ENCODE data around the gene SNRPA1.

Gene SNRPA1

GRCh38 chr15:101320501-101321052 is 25.5 kb upstream of the SNRPA1 start:
- H4K20me1 ChIP-seq (ENCODE audit: insufficient read depth), result no peaks in the 10 kb centered on the region
- H3K4me2 ChIP-seq, result no peak overlapping the region
- H3K27ac ChIP-seq, result no peak overlapping the region
- H3K4me1 ChIP-seq (ENCODE audit: low read depth, poor library complexity, severe bottlenecking), result no peaks in the 10 kb centered on the region
- TF ChIP-seq CTCF (conservative IDR thresholded peaks at IDR 0.05; ENCODE audit: low read depth, low read length), result no peak
- no peak overlapping the region for H3K9ac ChIP-seq
- H3K36me3 ChIP-seq (ENCODE audit: insufficient read depth), result no peaks in the 10 kb centered on the region
- no peaks in the 10 kb centered on the region for H3K79me2 ChIP-seq (ENCODE audit: insufficient read depth, low read depth)
- H3K27me3 ChIP-seq (ENCODE audit: insufficient read depth, low read depth), result no peaks in the 10 kb centered on the region
- H3K4me3 ChIP-seq (IDR thresholded peaks at IDR 0.05; ENCODE audit: insufficient read depth, low read depth, low read length), result no peak overlapping the region
- H2AFZ ChIP-seq (ENCODE audit: low read depth), result no peak overlapping the region

- H3K4me2 ChIP-seq, result no peak overlapping the region
- H3K4me1 ChIP-seq (ENCODE audit: low read depth, poor library complexity, severe bottlenecking), result no peaks in the 10 kb centered on the region
- no peaks in the 10 kb centered on the region for H3K79me2 ChIP-seq (ENCODE audit: insufficient read depth, low read depth)
- no peak overlapping the region for H3K4me3 ChIP-seq (IDR thresholded peaks at IDR 0.05; ENCODE audit: insufficient read depth, low read depth, low read length)
- TF ChIP-seq CTCF (conservative IDR thresholded peaks at IDR 0.05; ENCODE audit: low read depth, low read length), result no peak
- no peaks in the 10 kb centered on the region for H3K36me3 ChIP-seq (ENCODE audit: insufficient read depth)
- H3K27me3 ChIP-seq (ENCODE audit: insufficient read depth, low read depth), result no peaks in the 10 kb centered on the region
- H4K20me1 ChIP-seq (ENCODE audit: insufficient read depth), result no peaks in the 10 kb centered on the region
- H3K27ac ChIP-seq, result no peak overlapping the region
- H3K9ac ChIP-seq, result no peak overlapping the region
- H2AFZ ChIP-seq (ENCODE audit: low read depth), result no peak overlapping the region
These were observed 23.8 kb upstream of the SNRPA1 start for GRCh38 chr15:101318839-101319238.

GRCh38 chr15:101318147-101318819 is 23.2 kb upstream of the SNRPA1 start:
- Histone ChIP-seq H3K79me2 (ENCODE audit: insufficient read depth, low read depth) (no peaks in the 10 kb centered on the region), H3K27me3 (ENCODE audit: insufficient read depth, low read depth) (no peaks in the 10 kb centered on the region), H3K4me1 (ENCODE audit: low read depth, poor library complexity, severe bottlenecking) (no peaks in the 10 kb centered on the region), H3K4me3 (IDR thresholded peaks at IDR 0.05; ENCODE audit: insufficient read depth, low read depth, low read length) (no peak overlapping the region), H3K9ac (no peak overlapping the region), H3K4me2 (no peak overlapping the region), H3K27ac (no peak overlapping the region), H2AFZ (ENCODE audit: low read depth) (no peak overlapping the region), H3K36me3 (ENCODE audit: insufficient read depth) (no peaks in the 10 kb centered on the region), H4K20me1 (ENCODE audit: insufficient read depth) (no peaks in the 10 kb centered on the region)
- TF ChIP-seq CTCF (conservative IDR thresholded peaks at IDR 0.05; ENCODE audit: low read depth, low read length), result no peak

- Histone ChIP-seq H3K36me3 (ENCODE audit: insufficient read depth) (no peaks in the 10 kb centered on the region), H4K20me1 (ENCODE audit: insufficient read depth) (no peaks in the 10 kb centered on the region), H3K4me1 (ENCODE audit: low read depth, poor library complexity, severe bottlenecking) (no peaks in the 10 kb centered on the region), H3K27me3 (ENCODE audit: insufficient read depth, low read depth) (no peaks in the 10 kb centered on the region), H2AFZ (ENCODE audit: low read depth) (no peak overlapping the region), H3K4me2 (no peak overlapping the region), H3K27ac (no peak overlapping the region), H3K9ac (no peak overlapping the region), H3K4me3 (IDR thresholded peaks at IDR 0.05; ENCODE audit: insufficient read depth, low read depth, low read length) (no peak overlapping the region), H3K79me2 (ENCODE audit: insufficient read depth, low read depth) (no peaks in the 10 kb centered on the region)
- no peak for TF ChIP-seq CTCF (conservative IDR thresholded peaks at IDR 0.05; ENCODE audit: low read depth, low read length)
These were observed 22.4 kb upstream of the SNRPA1 start for GRCh38 chr15:101317336-101317872.
